ENCODE results near the gene ITGA3. TPM values are rescaled to one million over a fixed set of nuclear protein-coding genes. Genes with fewer than 3 reads are reported as not detected.

The ITGA3 gene
- total RNA-seq, 1 donor from 2014 or later = 9.8 TPM

DNA sequence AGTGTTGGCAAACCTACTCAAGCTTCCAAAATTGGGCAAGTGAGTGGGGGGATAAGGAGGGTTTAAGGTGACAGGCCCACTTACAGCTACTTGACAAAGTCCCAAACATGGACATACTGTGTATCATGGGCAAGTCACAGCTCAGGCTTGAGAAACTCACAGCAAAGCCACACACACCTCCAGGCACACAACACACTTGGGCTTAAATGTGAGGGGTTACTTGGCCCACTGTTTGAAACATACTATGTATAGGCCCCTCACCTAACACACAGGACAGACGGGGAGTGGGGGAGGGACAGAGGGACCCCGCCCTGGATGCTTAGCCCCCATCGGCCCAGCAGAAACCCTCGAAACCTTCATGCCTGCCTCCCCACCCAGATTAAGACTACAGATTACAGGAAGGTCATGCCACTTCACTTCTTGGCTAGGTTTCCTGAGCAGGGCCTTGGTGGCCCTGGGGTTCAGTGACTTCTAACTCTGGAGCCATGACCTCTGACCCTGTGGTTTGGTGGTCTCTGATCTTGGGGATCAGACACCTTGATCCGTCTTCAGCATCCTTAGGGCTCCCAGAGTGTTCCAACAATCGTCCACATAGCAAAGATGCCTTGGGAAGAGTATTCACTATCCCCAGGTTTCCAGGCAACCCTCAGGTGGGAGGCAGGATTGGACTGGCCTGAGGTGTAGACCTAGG is 76.3 kb downstream of the ITGA3 start:
- H3K27me3 Mint-ChIP-seq = peaks cover 8% of the 10 kb centered on the region
- no peaks in the 10 kb centered on the region for H3K9me3 Mint-ChIP-seq
- peaks cover 41% of the 10 kb centered on the region for H3K4me1 Mint-ChIP-seq
- CTCF ChIA-PET = interaction anchor here (0.7 to 1.3 kb wide), 3 partner anchors 15 to 38 kb away, joined by 4 to 5 read pairs (median 4); partner anchors contain the start of gene PDK2
- TF ChIP-seq, protein P1, sequence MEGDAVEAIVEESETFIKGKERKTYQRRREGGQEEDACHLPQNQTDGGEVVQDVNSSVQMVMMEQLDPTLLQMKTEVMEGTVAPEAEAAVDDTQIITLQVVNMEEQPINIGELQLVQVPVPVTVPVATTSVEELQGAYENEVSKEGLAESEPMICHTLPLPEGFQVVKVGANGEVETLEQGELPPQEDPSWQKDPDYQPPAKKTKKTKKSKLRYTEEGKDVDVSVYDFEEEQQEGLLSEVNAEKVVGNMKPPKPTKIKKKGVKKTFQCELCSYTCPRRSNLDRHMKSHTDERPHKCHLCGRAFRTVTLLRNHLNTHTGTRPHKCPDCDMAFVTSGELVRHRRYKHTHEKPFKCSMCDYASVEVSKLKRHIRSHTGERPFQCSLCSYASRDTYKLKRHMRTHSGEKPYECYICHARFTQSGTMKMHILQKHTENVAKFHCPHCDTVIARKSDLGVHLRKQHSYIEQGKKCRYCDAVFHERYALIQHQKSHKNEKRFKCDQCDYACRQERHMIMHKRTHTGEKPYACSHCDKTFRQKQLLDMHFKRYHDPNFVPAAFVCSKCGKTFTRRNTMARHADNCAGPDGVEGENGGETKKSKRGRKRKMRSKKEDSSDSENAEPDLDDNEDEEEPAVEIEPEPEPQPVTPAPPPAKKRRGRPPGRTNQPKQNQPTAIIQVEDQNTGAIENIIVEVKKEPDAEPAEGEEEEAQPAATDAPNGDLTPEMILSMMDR (IDR thresholded peaks at IDR 0.05) = no peak
- POLR2A ChIA-PET = interaction anchor here (0.6 to 5.2 kb wide), 3 partner anchors 9 to 45 kb away, joined by 3 to 82 read pairs (median 4); partner anchors contain the start of gene PPP1R9B
- ATAC-seq (ENCODE audit: low read depth) = no peak
- peaks cover 42% of the 10 kb centered on the region for H3K36me3 Mint-ChIP-seq (ENCODE audit: low read depth)
- peak overlapping the region; percentile 24 for H3K4me3 Mint-ChIP-seq
- H3K27ac Mint-ChIP-seq = peak overlapping the region; percentile 41
- DNase-seq = no peak
- intact Hi-C loops (cut with micrococcal nuclease) = no loop called here

DNA sequence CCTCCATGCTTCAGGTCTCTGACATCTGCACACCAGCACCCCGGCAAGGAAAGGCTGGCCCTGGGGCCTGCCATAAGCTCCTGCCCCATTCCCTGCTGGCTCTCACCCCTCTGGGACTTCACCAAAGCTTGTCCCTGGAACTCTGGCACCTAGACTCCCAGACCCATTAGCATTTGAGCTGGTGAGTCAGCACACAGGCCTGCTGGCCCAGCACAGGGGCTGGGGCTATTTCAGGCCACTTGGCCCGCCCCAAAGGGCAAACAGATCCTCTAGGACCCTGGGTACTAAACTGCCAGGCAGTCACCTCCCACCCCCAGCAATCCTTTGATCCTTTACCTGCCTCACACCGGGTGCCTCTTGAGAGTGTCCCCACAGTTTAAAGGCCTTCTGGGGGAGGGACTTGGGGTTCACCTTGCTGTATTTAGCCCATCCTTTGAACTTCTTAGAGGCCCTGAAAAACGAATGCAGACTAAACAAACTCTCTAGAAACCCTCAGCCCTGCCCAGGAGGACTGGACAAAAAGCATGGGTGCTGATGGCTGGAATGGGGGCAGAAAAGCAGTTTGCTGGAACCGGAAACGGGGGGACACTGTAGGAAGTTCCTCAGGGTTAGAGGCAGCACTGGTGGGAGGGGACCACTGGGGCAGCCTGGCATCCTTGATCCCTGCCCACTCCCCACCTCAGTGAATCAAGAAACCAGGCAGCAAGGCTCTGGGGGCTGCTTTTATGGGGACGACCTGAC is 77.3 kb downstream of the ITGA3 start:
- no peak for DNase-seq
- intact Hi-C loops (cut with micrococcal nuclease) = no loop called here
- peaks cover 8% of the 10 kb centered on the region for H3K27me3 Mint-ChIP-seq
- H3K4me3 Mint-ChIP-seq = no peak overlapping the region
- ChIA-PET CTCF (interaction anchor here (0.6 to 1.3 kb wide), 2 partner anchors 15 to 16 kb away, joined by 3 to 5 read pairs; no protein-coding TSS in a partner anchor), POLR2A (interaction anchor here (0.7 to 5.2 kb wide), 2 partner anchors 16 to 44 kb away, joined by 4 to 82 read pairs; partner anchors contain the start of gene PPP1R9B)
- H3K4me1 Mint-ChIP-seq = peaks cover 38% of the 10 kb centered on the region
- no peaks in the 10 kb centered on the region for H3K9me3 Mint-ChIP-seq
- peaks cover 52% of the 10 kb centered on the region for H3K36me3 Mint-ChIP-seq (ENCODE audit: low read depth)
- no peak for ATAC-seq (ENCODE audit: low read depth)
- TF ChIP-seq, protein P1 (IDR thresholded peaks at IDR 0.05) = no peak
- H3K27ac Mint-ChIP-seq = peak overlapping the region; percentile 56

DNA sequence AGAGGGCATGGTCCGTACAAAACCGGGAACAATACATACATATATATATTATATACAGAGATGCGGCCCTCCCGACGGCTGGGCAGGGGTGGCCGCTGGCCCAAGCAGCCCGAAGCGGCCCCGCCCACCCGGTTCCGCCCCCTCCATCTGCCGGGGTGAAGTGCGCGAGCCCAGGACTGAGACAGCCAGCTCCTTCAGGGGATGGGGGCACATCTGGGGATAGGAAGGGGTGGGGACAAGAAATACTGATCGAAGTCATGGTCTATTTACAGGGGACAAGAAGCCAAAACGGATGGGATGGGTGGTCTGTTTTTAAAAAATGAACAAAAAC is 77.8 kb downstream of the ITGA3 start:
- no peaks in the 10 kb centered on the region for H3K9me3 Mint-ChIP-seq
- no peak overlapping the region for H3K27ac Mint-ChIP-seq
- intact Hi-C loops (cut with micrococcal nuclease) = no loop called here
- H3K4me1 Mint-ChIP-seq = peaks cover 34% of the 10 kb centered on the region
- CTCF ChIA-PET = no interaction called here
- ATAC-seq (ENCODE audit: low read depth) (no peak), DNase-seq (no peak)
- H3K36me3 Mint-ChIP-seq (ENCODE audit: low read depth) = peaks cover 57% of the 10 kb centered on the region
- H3K27me3 Mint-ChIP-seq = peaks cover 4% of the 10 kb centered on the region
- TF ChIP-seq, protein P1 (IDR thresholded peaks at IDR 0.05) = no peak
- no peak overlapping the region for H3K4me3 Mint-ChIP-seq
- POLR2A ChIA-PET = interaction anchor here (0.6 kb wide), 1 partner anchor 19 kb away, joined by 4 read pairs; no protein-coding TSS in a partner anchor

DNA sequence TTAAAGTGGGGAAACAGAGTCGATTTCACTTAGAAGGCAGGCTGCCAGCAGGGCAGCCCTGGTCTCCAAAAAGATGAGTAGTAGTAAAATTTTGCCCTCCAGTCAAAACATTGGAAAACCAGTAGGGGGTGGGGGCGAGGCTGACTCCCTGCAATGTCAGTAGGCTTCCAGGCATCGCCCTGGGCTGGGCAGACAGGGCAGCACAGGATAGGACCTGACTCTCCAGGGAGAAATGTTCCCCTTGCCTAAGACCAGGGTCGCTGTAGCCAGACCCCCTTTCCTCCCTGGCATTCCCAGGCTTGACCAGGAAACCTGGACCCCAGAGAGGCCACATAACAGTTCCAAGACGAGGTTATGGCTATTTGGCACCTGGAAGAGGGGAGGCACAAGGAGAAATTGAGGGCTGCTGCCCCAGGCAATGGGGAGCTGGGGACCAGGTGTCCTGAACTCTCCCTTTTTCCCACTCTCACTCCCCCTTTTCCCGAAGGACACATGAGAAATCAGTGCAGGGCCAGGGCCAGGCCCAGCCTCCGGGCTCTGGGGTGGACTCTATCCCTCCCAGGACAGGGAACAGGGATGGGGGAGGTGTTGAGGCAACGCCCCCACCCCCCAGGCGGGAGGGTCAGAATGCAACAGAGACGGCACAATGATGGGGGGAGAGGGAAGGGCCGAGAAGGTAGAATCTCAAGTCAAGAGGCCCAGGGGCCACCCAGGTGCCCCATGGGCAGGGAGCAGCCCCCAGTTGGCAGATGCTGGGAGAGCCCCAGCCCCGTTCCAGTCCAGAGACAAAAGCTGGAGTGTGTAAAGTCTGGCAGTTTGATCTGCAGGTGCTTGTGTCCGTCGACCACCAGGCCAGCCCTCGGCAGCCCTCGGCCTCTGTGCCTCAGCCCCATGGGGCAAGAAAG is 78.5 kb downstream of the ITGA3 start:
- H3K4me3 Mint-ChIP-seq = no peak overlapping the region
- H3K27ac Mint-ChIP-seq = no peak overlapping the region
- intact Hi-C loops (cut with micrococcal nuclease) = no loop called here
- ChIA-PET POLR2A (interaction anchor here (0.6 kb wide), 1 partner anchor 18 kb away, joined by 4 read pairs; no protein-coding TSS in a partner anchor), CTCF (interaction anchor here (1.0 kb wide), 1 partner anchor 35 kb away, joined by 4 read pairs; no protein-coding TSS in a partner anchor)
- H3K4me1 Mint-ChIP-seq = peaks cover 31% of the 10 kb centered on the region
- no peaks in the 10 kb centered on the region for H3K9me3 Mint-ChIP-seq
- TF ChIP-seq, protein P1 (IDR thresholded peaks at IDR 0.05) = no peak
- ATAC-seq (ENCODE audit: low read depth) = no peak
- H3K27me3 Mint-ChIP-seq = peaks cover 3% of the 10 kb centered on the region
- peaks cover 64% of the 10 kb centered on the region for H3K36me3 Mint-ChIP-seq (ENCODE audit: low read depth)
- DNase-seq = no peak

Measured in activated B cell treated with CpG ODN at 0.5 μM for 24 hours (primary cell).